ENCODE measurements around the gene EIF2D. TPM values are rescaled to one million over a fixed set of nuclear protein-coding genes. Genes with fewer than 3 reads are reported as not detected.

EIF2D gene
- total RNA-seq, 1 donor from 2014 or later: 47.0 TPM

GRCh38 chr1:206608108-206608698, 4.1 kb downstream of the EIF2D start:
- peak; percentile 64 for TF ChIP-seq CTCF (IDR thresholded peaks at IDR 0.05)
- Histone ChIP-seq H3K36me3 (peaks cover 70% of the 10 kb centered on the region), H3K27ac (no peak overlapping the region), H3K9me3 (no peaks in the 10 kb centered on the region), H3K27me3 (ENCODE audit: low read depth) (no peaks in the 10 kb centered on the region), H3K4me1 (peaks cover 9% of the 10 kb centered on the region), H3K4me3 (no peak overlapping the region)
- DNase-seq (no peak), ATAC-seq (no peak)
- intact Hi-C loops (cut with DNase I): no loop called here

DNA sequence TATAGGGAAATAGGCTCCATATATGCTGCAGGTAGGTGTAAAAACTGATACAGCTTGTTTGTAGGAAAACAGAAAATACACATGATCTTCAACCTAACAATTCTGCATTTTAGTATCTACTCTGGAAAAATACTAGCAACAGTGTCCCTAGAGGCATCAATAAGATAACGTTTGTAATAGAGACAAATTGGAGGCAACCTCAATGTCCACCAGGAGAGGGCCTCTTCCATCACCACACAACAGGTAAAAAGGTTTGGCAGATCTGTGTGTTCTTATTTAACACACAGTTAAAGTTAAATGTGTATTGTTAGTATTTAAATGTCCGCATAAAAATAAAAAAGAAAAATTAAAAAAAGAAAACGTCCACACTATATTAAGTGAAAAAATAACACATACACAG, 5.4 kb downstream of the EIF2D start:
- H3K9me3 ChIP-seq: no peaks in the 10 kb centered on the region
- ATAC-seq: no peak
- TF ChIP-seq CTCF (IDR thresholded peaks at IDR 0.05): no peak
- H3K27ac ChIP-seq: no peak overlapping the region
- H3K36me3 ChIP-seq: peaks cover 83% of the 10 kb centered on the region
- H3K4me1 ChIP-seq: peaks cover 8% of the 10 kb centered on the region
- DNase-seq: no peak
- no peak overlapping the region for H3K4me3 ChIP-seq
- no peaks in the 10 kb centered on the region for H3K27me3 ChIP-seq (ENCODE audit: low read depth)
- intact Hi-C loops (cut with DNase I): no loop called here

DNA sequence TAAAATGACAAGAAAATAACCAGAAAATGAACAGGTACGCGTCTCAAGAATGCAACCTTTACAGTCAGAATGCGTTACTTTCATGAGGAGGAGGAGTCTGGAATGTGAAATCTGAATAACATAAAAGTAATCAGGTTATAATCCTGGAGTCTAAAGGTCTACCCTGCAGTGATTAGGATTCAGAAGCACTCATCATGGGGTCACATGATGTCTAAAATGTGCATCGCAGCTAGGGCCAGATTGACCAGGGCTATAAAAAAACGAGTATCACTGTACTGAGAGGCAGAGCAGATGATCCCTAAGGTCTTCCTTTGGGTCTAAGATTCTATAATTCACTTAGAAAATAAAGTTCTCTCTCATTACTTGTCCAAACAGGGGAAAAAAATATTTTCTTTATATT, 7.4 kb downstream of the EIF2D start:
- Histone ChIP-seq H3K9me3 (no peaks in the 10 kb centered on the region), H3K4me1 (no peaks in the 10 kb centered on the region), H3K27ac (no peak overlapping the region), H3K36me3 (peaks cover 98% of the 10 kb centered on the region), H3K27me3 (ENCODE audit: low read depth) (no peaks in the 10 kb centered on the region), H3K4me3 (no peak overlapping the region)
- no peak for TF ChIP-seq CTCF (IDR thresholded peaks at IDR 0.05)
- DNase-seq: no peak
- intact Hi-C loops (cut with DNase I): no loop called here
- no peak for ATAC-seq

GRCh38 chr1:206600527-206600926, 11.7 kb downstream of the EIF2D start:
- ATAC-seq (no peak), DNase-seq (no peak)
- no peak for TF ChIP-seq CTCF (IDR thresholded peaks at IDR 0.05)
- H3K36me3 ChIP-seq: peaks cover 100% of the 10 kb centered on the region
- no peaks in the 10 kb centered on the region for H3K27me3 ChIP-seq (ENCODE audit: low read depth)
- H3K4me1 ChIP-seq: no peaks in the 10 kb centered on the region
- no peak overlapping the region for H3K4me3 ChIP-seq
- intact Hi-C loops (cut with DNase I): no loop called here
- no peaks in the 10 kb centered on the region for H3K9me3 ChIP-seq
- no peak overlapping the region for H3K27ac ChIP-seq

- ATAC-seq: no peak
Observed at GRCh38 chr1:206596319-206596666, 16.0 kb downstream of the EIF2D start.

More at GRCh38 chr1:206596319-206596666, 16.0 kb downstream of the EIF2D start:
- Histone ChIP-seq H3K36me3 (peaks cover 99% of the 10 kb centered on the region), H3K27ac (no peak overlapping the region), H3K9me3 (no peaks in the 10 kb centered on the region), H3K4me3 (no peak overlapping the region), H3K4me1 (no peaks in the 10 kb centered on the region), H3K27me3 (ENCODE audit: low read depth) (no peaks in the 10 kb centered on the region)
- intact Hi-C loops (cut with DNase I): no loop called here
- no peak for DNase-seq
- TF ChIP-seq CTCF (IDR thresholded peaks at IDR 0.05): no peak
